GM18870 (cell line): ENCODE results near the gene IL3.
A peak's percentile ranks its signal among the peaks of the same experiment; 100 is the strongest.
"Not testable (repeated sequence)": the region's sequence is repeated elsewhere in the genome, so short reads cannot be mapped to it uniquely, and the experiment has no call there.

Experiments
- ATAC-seq: cut with Tn5 transposase; IDR thresholded peaks from one replicate; pipeline ENCODE4 v1.9.1; 2021; ENCODE audit warnings: moderate library complexity; ENCODE audit not compliant: unreplicated experiment

The IL3 gene

GRCh38 chr5:132093271-132093670 is 32.8 kb downstream of the IL3 start:
- no peak for ATAC-seq

- ATAC-seq = no peak
Observed at GRCh38 chr5:132094393-132095076, 34.1 kb downstream of the IL3 start.

GRCh38 chr5:132095077-132095410 is 34.6 kb downstream of the IL3 start:
- ATAC-seq = no peak

GRCh38 chr5:132095424-132095972 is 35.0 kb downstream of the IL3 start:
- no peak for ATAC-seq

GRCh38 chr5:132096904-132097303 is 36.4 kb downstream of the IL3 start:
- no peak for ATAC-seq

GRCh38 chr5:132098151-132098594 is 37.7 kb downstream of the IL3 start:
- ATAC-seq = no peak

- no peak for ATAC-seq
Observed at GRCh38 chr5:132098621-132099020, 38.2 kb downstream of the IL3 start.

- peak; percentile 47 for ATAC-seq
Observed at GRCh38 chr5:132099076-132099748, 38.8 kb downstream of the IL3 start.

- no peak for ATAC-seq
Observed at GRCh38 chr5:132099905-132100304, 39.5 kb downstream of the IL3 start.

- peak; percentile 32 for ATAC-seq
Observed at GRCh38 chr5:132100672-132101261, 40.3 kb downstream of the IL3 start.

GRCh38 chr5:132101385-132101880 is 41.0 kb downstream of the IL3 start:
- no peak for ATAC-seq

GRCh38 chr5:132102101-132102701 is 41.7 kb downstream of the IL3 start:
- no peak for ATAC-seq

GRCh38 chr5:132102944-132103331 is 42.5 kb downstream of the IL3 start:
- no peak for ATAC-seq

GRCh38 chr5:132103332-132103951 is 43.0 kb downstream of the IL3 start:
- ATAC-seq = peak; percentile 72

- peak; percentile 12 for ATAC-seq
Observed at GRCh38 chr5:132103969-132104391, 43.5 kb downstream of the IL3 start.

- ATAC-seq = no peak
Observed at GRCh38 chr5:132104556-132104955, 44.1 kb downstream of the IL3 start.

- ATAC-seq = no peak
Observed at GRCh38 chr5:132105688-132106087, 45.2 kb downstream of the IL3 start.

GRCh38 chr5:132108495-132108894 is 48.0 kb downstream of the IL3 start:
- ATAC-seq = not testable (repeated sequence)

GRCh38 chr5:132108957-132109356 is 48.5 kb downstream of the IL3 start:
- not testable (repeated sequence) for ATAC-seq

- no peak for ATAC-seq
Observed at GRCh38 chr5:132109494-132110053, 49.1 kb downstream of the IL3 start.

- no peak for ATAC-seq
Observed at GRCh38 chr5:132110195-132110594, 49.7 kb downstream of the IL3 start.
